ENCODE data around the gene CES4A. TPM values are rescaled to one million over a fixed set of nuclear protein-coding genes. Genes with fewer than 3 reads are reported as not detected.

The CES4A gene
- total and polyA plus RNA-seq, 9 of the 15 experiments (the other 6 are each of a cell fraction or from before 2014, with no cell fraction given) = 0.09 to 0.13 (median 0.11) TPM; not detected in 6

DNA sequence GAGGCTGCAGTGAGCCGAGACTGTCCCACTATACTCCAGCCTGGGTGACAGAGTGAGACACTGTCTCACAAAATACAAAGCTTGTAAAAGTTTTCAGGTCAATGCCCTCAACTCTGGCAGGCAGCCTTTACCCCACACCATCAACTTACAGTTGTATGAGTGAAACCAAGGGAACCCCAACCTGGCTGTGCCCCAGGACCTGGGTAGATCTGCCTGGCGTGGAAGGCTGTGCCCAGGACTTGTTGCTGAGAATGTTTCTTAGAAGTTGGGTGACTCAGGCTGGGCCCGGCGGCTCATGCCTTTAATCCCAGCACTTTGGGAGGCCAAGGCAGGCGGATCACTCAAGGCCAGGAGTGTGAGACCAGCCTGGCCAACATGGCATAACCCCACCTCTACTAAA, 19.5 kb upstream of the CES4A start:
- POLR2A ChIA-PET = interaction anchor here (1.1 to 1.3 kb wide), 4 partner anchors 8 to 49 kb away, joined by 3 read pairs; partner anchors contain the start of gene CES3
- Histone ChIP-seq H3K27me3 (ENCODE audit: control insufficient read depth in 2 of 2, insufficient read depth in 2 of 2, low read length in 2 of 2) (peaks cover 7 to 30% of the 10 kb centered on the region in 2 experiments; a peak in 4 of 5 replicates), H3K36me3 (ENCODE audit: control insufficient read depth, insufficient read depth, low read length) (no peaks in the 10 kb centered on the region), H3K9me3 (replicated peaks; ENCODE audit: control insufficient read depth, insufficient read depth, low read depth, low read length) (no peaks in the 10 kb centered on the region), H3K9me1 (ENCODE audit: control insufficient read depth, insufficient read depth, low read length) (peaks cover 3% of the 10 kb centered on the region), H2AFZ (ENCODE audit: low read depth, low read length) (no peak overlapping the region), H3K4me1 (replicated peaks in 1 of 2; ENCODE audit: control insufficient read depth in 2 of 2, insufficient read depth in 2 of 2, low read length in 2 of 2) (peaks cover 3 to 13% of the 10 kb centered on the region in 2 experiments; a peak in 2 of 5 replicates), H3K4me3 (no peak overlapping the region), H4K20me1 (replicated peaks; ENCODE audit: control insufficient read depth, insufficient read depth, low read length) (no peaks in the 10 kb centered on the region), H3K4me2 (ENCODE audit: insufficient read depth, low read length) (no peak overlapping the region), H3K9ac (ENCODE audit: insufficient read depth in 1 of 2, low read depth in 2 of 2, low read length in 2 of 2) (no peak overlapping the region), H3K79me2 (ENCODE audit: control insufficient read depth, insufficient read depth, low read length) (no peaks in the 10 kb centered on the region), H3K27ac (ENCODE audit: extremely low read depth, low read depth, low read length) (no peak overlapping the region)
- FAIRE-seq (no peak), ATAC-seq (no peak), DNase-seq (ENCODE audit: extremely low read depth in 1 of 4, low spot score in 3 of 4) (no peak)
- TF ChIP-seq, protein P1, sequence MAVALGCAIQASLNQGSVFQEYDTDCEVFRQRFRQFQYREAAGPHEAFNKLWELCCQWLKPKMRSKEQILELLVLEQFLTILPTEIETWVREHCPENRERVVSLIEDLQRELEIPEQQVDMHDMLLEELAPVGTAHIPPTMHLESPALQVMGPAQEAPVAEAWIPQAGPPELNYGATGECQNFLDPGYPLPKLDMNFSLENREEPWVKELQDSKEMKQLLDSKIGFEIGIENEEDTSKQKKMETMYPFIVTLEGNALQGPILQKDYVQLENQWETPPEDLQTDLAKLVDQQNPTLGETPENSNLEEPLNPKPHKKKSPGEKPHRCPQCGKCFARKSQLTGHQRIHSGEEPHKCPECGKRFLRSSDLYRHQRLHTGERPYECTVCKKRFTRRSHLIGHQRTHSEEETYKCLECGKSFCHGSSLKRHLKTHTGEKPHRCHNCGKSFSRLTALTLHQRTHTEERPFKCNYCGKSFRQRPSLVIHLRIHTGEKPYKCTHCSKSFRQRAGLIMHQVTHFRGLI (CRISPR knock-in tag; IDR thresholded peaks at IDR 0.05) = no peak
- no peak for TF ChIP-seq BHLHE40 (IDR thresholded peaks at IDR 0.05; ENCODE audit: low read length)
- 17% methylated on average over 5 of the region's 5 CpGs for WGBS (ENCODE audit: insufficient coverage, low coverage, missing lambda C conversion rate)
- intact Hi-C loops (cut with micrococcal nuclease) (no loop called here), in situ Hi-C loops (cut with MboI) (loop anchor here (25.0 kb wide), 2 partner anchors 193 to 443 kb away; partner anchors contain the start of genes B3GNT9, FBXL8, HSF4 and NOL3)
- CTCF ChIA-PET (ENCODE audit: low intra/inter-chr PET ratio) = no interaction called here
- no TSS peak for BruUV-seq (replicated peaks)

Measured in K562 (cell line).